Measurements from ENCODE around the gene SPEM1.

DNA sequence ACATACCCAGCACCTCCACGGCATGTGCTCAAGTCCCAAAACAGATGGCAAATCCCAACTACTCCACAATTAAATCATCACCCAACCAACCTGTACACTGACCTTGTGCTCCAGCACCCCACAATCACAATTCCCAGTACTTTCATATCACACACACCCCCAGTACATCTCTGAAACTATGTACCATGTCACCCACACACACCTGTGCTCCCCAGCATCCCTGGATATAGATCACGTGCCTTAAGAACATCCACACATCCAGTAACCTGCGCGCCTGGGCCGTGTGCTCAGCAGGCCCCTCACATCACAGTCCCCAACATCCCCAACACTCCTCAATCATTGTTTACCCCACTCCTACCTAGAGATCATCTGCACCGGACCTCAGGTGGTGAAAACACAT, 10.4 kb upstream of the SPEM1 start:
- TF ChIP-seq, protein P1, sequence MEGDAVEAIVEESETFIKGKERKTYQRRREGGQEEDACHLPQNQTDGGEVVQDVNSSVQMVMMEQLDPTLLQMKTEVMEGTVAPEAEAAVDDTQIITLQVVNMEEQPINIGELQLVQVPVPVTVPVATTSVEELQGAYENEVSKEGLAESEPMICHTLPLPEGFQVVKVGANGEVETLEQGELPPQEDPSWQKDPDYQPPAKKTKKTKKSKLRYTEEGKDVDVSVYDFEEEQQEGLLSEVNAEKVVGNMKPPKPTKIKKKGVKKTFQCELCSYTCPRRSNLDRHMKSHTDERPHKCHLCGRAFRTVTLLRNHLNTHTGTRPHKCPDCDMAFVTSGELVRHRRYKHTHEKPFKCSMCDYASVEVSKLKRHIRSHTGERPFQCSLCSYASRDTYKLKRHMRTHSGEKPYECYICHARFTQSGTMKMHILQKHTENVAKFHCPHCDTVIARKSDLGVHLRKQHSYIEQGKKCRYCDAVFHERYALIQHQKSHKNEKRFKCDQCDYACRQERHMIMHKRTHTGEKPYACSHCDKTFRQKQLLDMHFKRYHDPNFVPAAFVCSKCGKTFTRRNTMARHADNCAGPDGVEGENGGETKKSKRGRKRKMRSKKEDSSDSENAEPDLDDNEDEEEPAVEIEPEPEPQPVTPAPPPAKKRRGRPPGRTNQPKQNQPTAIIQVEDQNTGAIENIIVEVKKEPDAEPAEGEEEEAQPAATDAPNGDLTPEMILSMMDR (IDR thresholded peaks at IDR 0.05; ENCODE audit: poor library complexity): no peak
- no peak for TF ChIP-seq EZH2 (IDR thresholded peaks at IDR 0.05; ENCODE audit: borderline replicate concordance)
